OCI-LY3 (cell line): Measurements from ENCODE around the gene CRB2.

Experiments
- H2AFZ ChIP-seq: fragments of 200-600, 300-600 bp; shearing (Covaris generic); 2 replicates; pipeline ENCODE4 v1.6.0; 2014; ENCODE audit warnings: antibody characterized with exemption, low read depth, low read length
- H3K27ac ChIP-seq: fragments of 200-600, 300-600 bp; sonication (generic); 2 replicates; pipeline ENCODE4 v1.5.1; 2014; ENCODE audit warnings: mild to moderate bottlenecking, low read length, moderate library complexity, mixed read lengths
- H3K27me3 ChIP-seq: fragments of 200-600, 300-600 bp; sonication (generic); 2 replicates; pipeline ENCODE4 v1.6.1; 2014; ENCODE audit warnings: low read depth, low read length, mixed read lengths
- H3K36me3 ChIP-seq: fragments of 200-600, 300-600 bp; sonication (generic); replicated peaks from 2 replicates; pipeline ENCODE3; 2014; ENCODE audit warnings: low read depth, low read length, mixed read lengths
- H3K4me1 ChIP-seq: fragments of 300-600, 200-600 bp; sonication (generic); 2 replicates; pipeline ENCODE4 v1.6.1; 2014; ENCODE audit warnings: low read length, mixed read lengths
- H3K4me2 ChIP-seq: fragments of 200-600, 300-600 bp; sonication (generic); 2 replicates; pipeline ENCODE4 v1.6.1; 2014; ENCODE audit warnings: low read length, mixed read lengths
- H3K4me3 ChIP-seq: fragments of 300-600, 200-600 bp; sonication (generic); 2 replicates; pipeline ENCODE4 v1.5.1; 2014; ENCODE audit warnings: antibody characterized with exemption, mild to moderate bottlenecking, low read length, moderate library complexity
- H3K79me2 ChIP-seq: fragments of 300-600, 200-600 bp; shearing (Covaris generic); 2 replicates; pipeline ENCODE4 v1.6.1; 2014; ENCODE audit warnings: mild to moderate bottlenecking, low read length, mixed read lengths
- H3K9ac ChIP-seq: fragments of 300-600, 200-600 bp; shearing (Covaris generic); 2 replicates; pipeline ENCODE4 v1.6.0; 2014; ENCODE audit warnings: mild to moderate bottlenecking, low read length, moderate library complexity
- H3K9me3 ChIP-seq: fragments of 200-600, 300-600 bp; shearing (Covaris generic); 2 replicates; pipeline ENCODE4 v1.6.1; 2014; ENCODE audit warnings: low read length, mixed read lengths; ENCODE audit not compliant: insufficient read depth
- H4K20me1 ChIP-seq: fragments of 200-600, 300-600 bp; sonication (generic); 2 replicates; pipeline ENCODE4 v1.6.1; 2016; ENCODE audit warnings: low read length, mixed read lengths; ENCODE audit not compliant: insufficient read depth
- EZH2phosphoT487 ChIP-seq: fragments of 200-600 bp; shearing (Covaris generic); IDR thresholded peaks from 2 replicates; pipeline ENCODE4 v1.6.1; 2018; ENCODE audit warnings: antibody characterized with exemption, mixed run types, low read depth
- TF ChIP-seq, protein P1 (sequence below): fragments of 200-600, 300-600 bp; sonication (generic); IDR thresholded peaks from 2 replicates; pipeline ENCODE4 v1.5.1; 2014; ENCODE audit warnings: antibody characterized with exemption, low read length, low read depth

Gene CRB2

DNA sequence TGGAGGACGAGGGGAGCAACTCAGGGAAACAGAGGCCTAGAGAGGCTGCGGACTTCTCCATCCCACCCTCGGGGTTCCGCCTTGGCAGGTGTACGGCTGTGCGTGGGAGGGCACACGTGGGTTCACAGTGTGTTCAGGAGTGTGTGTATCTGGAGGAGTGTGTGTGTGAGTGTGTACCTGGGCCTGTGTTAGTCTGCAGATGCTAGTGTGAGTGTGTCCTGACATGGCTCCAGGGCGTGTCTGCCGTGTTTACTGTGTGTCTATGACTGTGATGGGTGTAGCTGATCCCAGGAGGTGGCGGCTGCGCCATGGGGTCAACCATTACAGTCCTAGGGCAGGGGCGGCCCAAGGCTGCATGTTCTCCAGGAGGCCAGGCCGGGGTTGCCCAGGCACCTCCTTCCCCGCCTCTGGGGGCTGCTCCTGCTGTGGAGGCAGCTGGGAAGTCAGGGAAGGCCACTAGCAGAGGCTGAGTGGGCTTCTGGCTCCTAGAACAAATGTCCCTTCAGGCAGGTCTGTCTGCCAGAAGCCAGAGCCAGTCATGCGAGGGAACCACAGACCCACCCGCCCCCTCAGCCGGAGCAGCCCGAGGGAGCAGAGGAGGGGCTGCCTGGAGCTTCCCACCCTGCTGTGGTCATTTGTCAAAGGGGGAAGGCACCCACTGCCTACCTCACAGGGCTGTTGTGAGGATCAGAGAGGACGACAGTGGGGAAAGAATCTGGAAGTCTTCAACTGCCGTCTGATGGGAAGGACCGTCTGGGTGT lies 21.4 kb downstream of the CRB2 start:
- Histone ChIP-seq H4K20me1 (no peaks in the 10 kb centered on the region), H3K4me1 (no peaks in the 10 kb centered on the region), H3K36me3 (peaks cover under 1% of the 10 kb centered on the region), H3K27me3 (no peaks in the 10 kb centered on the region), H3K79me2 (no peaks in the 10 kb centered on the region), H3K9ac (no peak overlapping the region), H3K27ac (no peak overlapping the region), H3K4me3 (no peak overlapping the region), H3K9me3 (no peaks in the 10 kb centered on the region), H3K4me2 (no peak overlapping the region), H2AFZ (no peak overlapping the region)
- no peak for TF ChIP-seq EZH2phosphoT487
- TF ChIP-seq, protein P1, sequence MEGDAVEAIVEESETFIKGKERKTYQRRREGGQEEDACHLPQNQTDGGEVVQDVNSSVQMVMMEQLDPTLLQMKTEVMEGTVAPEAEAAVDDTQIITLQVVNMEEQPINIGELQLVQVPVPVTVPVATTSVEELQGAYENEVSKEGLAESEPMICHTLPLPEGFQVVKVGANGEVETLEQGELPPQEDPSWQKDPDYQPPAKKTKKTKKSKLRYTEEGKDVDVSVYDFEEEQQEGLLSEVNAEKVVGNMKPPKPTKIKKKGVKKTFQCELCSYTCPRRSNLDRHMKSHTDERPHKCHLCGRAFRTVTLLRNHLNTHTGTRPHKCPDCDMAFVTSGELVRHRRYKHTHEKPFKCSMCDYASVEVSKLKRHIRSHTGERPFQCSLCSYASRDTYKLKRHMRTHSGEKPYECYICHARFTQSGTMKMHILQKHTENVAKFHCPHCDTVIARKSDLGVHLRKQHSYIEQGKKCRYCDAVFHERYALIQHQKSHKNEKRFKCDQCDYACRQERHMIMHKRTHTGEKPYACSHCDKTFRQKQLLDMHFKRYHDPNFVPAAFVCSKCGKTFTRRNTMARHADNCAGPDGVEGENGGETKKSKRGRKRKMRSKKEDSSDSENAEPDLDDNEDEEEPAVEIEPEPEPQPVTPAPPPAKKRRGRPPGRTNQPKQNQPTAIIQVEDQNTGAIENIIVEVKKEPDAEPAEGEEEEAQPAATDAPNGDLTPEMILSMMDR, result no peak

GRCh38 chr9:123378025-123378424 lies 22.0 kb downstream of the CRB2 start:
- H3K36me3 ChIP-seq, result peaks cover 5% of the 10 kb centered on the region
- H3K4me1 ChIP-seq, result no peaks in the 10 kb centered on the region
- no peak for TF ChIP-seq EZH2phosphoT487
- no peak overlapping the region for H3K4me3 ChIP-seq
- no peaks in the 10 kb centered on the region for H3K79me2 ChIP-seq
- H3K27me3 ChIP-seq, result no peaks in the 10 kb centered on the region
- no peaks in the 10 kb centered on the region for H3K9me3 ChIP-seq
- no peaks in the 10 kb centered on the region for H4K20me1 ChIP-seq
- no peak overlapping the region for H3K9ac ChIP-seq
- no peak overlapping the region for H3K4me2 ChIP-seq
- no peak overlapping the region for H3K27ac ChIP-seq
- H2AFZ ChIP-seq, result no peak overlapping the region

DNA sequence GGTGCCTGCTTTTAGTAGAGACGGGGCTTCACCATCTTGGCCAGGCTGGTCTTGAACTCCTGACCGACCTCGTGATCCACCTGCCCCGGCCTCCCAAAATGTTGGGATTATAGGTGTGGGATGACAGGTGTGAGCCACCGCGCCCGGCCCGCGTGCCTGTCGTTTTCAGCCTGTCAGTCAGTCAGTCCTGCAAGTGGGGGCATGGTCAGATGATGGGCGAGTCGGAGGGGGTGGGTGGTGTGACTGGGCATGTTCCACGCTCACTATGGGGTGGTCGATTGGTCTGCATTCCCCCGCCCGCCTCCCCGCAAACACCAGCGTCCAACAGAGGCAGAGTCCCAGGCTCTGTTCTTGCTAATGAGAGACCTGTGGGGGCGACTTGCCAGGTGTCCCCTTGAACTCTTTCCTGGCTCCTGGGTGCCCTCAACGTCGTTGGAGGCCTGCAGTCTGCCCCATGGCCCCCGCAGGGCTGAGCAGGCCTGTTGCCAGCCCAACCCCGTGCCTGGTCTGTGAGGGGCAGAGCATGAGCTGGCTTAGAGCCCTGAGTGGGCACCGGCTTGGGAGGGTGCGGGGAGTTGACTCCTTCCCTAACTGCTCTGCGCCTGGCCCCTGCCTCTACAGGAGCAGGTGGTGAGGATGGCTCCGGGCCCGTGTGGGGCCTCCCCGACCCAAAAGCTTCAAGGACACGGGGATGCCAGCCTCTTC lies 23.1 kb downstream of the CRB2 start:
- Histone ChIP-seq H2AFZ (no peak overlapping the region), H3K27ac (no peak overlapping the region), H4K20me1 (no peaks in the 10 kb centered on the region), H3K27me3 (no peaks in the 10 kb centered on the region), H3K4me3 (no peak overlapping the region), H3K4me1 (no peaks in the 10 kb centered on the region), H3K4me2 (no peak overlapping the region), H3K9ac (no peak overlapping the region), H3K79me2 (no peaks in the 10 kb centered on the region), H3K9me3 (no peaks in the 10 kb centered on the region), H3K36me3 (peaks cover 8% of the 10 kb centered on the region)
- no peak for TF ChIP-seq EZH2phosphoT487
- TF ChIP-seq, protein P1, result no peak

GRCh38 chr9:123380852-123381705 lies 25.1 kb downstream of the CRB2 start:
- Histone ChIP-seq H3K27ac (no peak overlapping the region), H2AFZ (no peak overlapping the region), H4K20me1 (no peaks in the 10 kb centered on the region), H3K36me3 (peaks cover 8% of the 10 kb centered on the region), H3K79me2 (no peaks in the 10 kb centered on the region), H3K9ac (no peak overlapping the region), H3K27me3 (no peaks in the 10 kb centered on the region), H3K4me3 (no peak overlapping the region), H3K4me1 (no peaks in the 10 kb centered on the region), H3K9me3 (no peaks in the 10 kb centered on the region), H3K4me2 (no peak overlapping the region)
- TF ChIP-seq, protein P1, result no peak
- TF ChIP-seq EZH2phosphoT487, result no peak
